Aorta (tissue), 5 donors: ENCODE data around the gene NSMCE1. TPM values are rescaled to one million over a fixed set of nuclear protein-coding genes. Genes with fewer than 3 reads are reported as not detected.
"Not testable (repeated sequence)": the region's sequence is repeated elsewhere in the genome, so short reads cannot be mapped to it uniquely, and the experiment has no call there.

Source experiments
- ATAC-seq: fragments of 200-7000 bp; cut with Tn5 transposase; one replicate; pipeline ENCODE4 v1.9.1; 2022; ENCODE audit warnings: moderate library complexity; ENCODE audit not compliant: low FRiP score
- DNase-seq, 2 donors: peaks; one replicate each; pipeline ENCODE4 v3.0.0-alpha.2; 2020
- H3K27ac ChIP-seq, 2 donors: one replicate each; pipeline ENCODE4 v1.5.1; 2013; ENCODE audit warnings: low read length in 2 of 2, mild to moderate bottlenecking in 2 of 2, moderate library complexity in 2 of 2, control low read depth in 1 of 2, inconsistent platforms in 1 of 2, low read depth in 1 of 2
- H3K27me3 ChIP-seq, 2 donors: one replicate each; pipeline ENCODE4 v1.6.1; 2013; ENCODE audit warnings: control low read depth in 1 of 2, low read length in 1 of 2, mild to moderate bottlenecking in 1 of 2, moderate library complexity in 1 of 2; ENCODE audit not compliant: insufficient read depth in 2 of 2, control insufficient read depth in 1 of 2
- H3K36me3 ChIP-seq, 2 donors: one replicate each; pipeline ENCODE4 v1.6.1; 2013; ENCODE audit warnings: control low read depth in 1 of 2, low read length in 1 of 2, mild to moderate bottlenecking in 1 of 2; ENCODE audit not compliant: insufficient read depth in 2 of 2, control insufficient read depth in 1 of 2
- H3K4me1 ChIP-seq, 2 donors: one replicate each; pipeline ENCODE4 v1.6.1; 2013; ENCODE audit warnings: low read length in 2 of 2, control low read depth in 1 of 2, mild to moderate bottlenecking in 1 of 2, moderate library complexity in 1 of 2; ENCODE audit not compliant: insufficient read depth in 2 of 2, control insufficient read depth in 1 of 2
- H3K4me3 ChIP-seq, 2 donors: one replicate each; pipeline ENCODE4 v1.5.1; 2013; ENCODE audit warnings: low read length in 2 of 2, control low read depth in 1 of 2, mild to moderate bottlenecking in 1 of 2
- H3K9me3 ChIP-seq: one replicate; pipeline ENCODE4 v1.6.1; 2013; ENCODE audit warnings: mild to moderate bottlenecking, low read length; ENCODE audit not compliant: control insufficient read depth
- WGBS, 2 donors: extraction: QIAGEN DNeasy Blood & Tissue Kit; methylation state at CpG; one replicate each; pipeline ENCODE4 v1.1.7; 2013; 5-methylcytosine and 5-hydroxymethylcytosine counted together
- intact Hi-C, 2 donors: fragments of 100-400 bp; cut with DNase I; formaldehyde crosslinking; loops; one replicate each; pipeline versions ENCODE4 v1.14.2 to v1.15.0; 2022
- polyA plus RNA-seq, 2 donors: library from polyadenylated mRNA; stranded (reverse); fragments of 200-250 nt; gene quantifications; one replicate each; pipeline ENCODE4 v1.2.3, GENCODE V29; 2013
- total RNA-seq, 2 donors: library from RNA; stranded (reverse); fragmentation: NEBNext Ultra II Directional; extraction: Animal tissue kit (Norgen Biotek cat#: 25700); gene quantifications; one replicate each; pipeline ENCODE4 v1.2.1, GENCODE V29; 2021
- donor health status: healthy with polysubstance abuse.
- donor health status: Bipolar disorder and iron deficiency.
- donor health status: DM: no; HTN: no; CAD: no.
- donor health status: DM: no; HTN: no; CAD: no.
- donor health status: DM: yes; HTN: yes; CAD: no.

Gene NSMCE1
- total and polyA plus RNA-seq, 4 donors = 34.6 to 74.2 (median 55.1) TPM

DNA sequence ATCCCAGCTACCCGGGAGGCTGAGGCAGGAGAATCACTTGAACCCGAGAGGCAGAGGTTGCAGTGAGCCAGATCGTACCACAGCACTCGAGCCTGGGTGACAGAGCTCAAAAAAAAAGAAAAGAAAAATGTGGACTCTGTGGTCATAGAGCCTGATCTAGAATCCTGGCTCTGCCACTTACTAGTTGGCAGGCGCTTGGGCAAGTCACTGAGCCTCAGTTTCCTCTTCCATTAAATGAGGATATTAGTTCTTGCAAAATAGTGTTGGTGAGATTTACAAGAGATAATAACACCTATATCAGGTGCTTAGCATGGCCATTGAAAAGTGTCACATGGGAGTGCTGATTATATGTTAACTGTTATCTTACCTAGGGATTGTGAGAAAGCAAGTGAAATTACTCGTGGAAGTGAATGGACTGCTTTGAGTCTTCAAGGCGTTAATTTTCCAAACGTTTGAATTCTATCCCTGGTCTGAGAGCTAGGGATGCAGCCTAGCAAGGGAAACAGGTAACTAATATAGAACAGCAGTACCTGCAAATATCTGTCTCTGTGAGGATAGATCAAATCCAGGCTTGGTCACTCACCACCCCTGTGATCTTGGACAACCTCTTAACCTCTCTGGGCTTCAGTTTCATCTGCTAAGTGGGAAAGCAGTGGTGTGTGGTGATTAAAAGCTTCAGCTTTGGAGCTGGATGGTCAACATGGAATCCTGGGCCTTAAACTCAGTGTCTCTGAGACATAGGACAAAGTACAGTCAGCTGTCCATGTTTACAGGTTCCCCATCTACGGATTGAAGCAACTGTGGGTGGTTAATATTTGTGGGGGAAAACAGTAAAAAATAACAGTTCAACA lies 953 bp upstream of the NSMCE1 start:
- intact Hi-C loops = no loop called here
- WGBS, 2 donors = 82 to 85% methylated on average over 9 of the region's 9 CpGs
- no peaks in the 10 kb centered on the region for H3K27me3 ChIP-seq
- H3K4me1 ChIP-seq = no peaks in the 10 kb centered on the region
- H3K4me3 ChIP-seq = no peak overlapping the region
- no peaks in the 10 kb centered on the region for H3K9me3 ChIP-seq
- no peak for DNase-seq
- no peaks in the 10 kb centered on the region for H3K36me3 ChIP-seq
- no peak overlapping the region for H3K27ac ChIP-seq
- ATAC-seq = no peak

GRCh38 chr16:27267037-27267677 lies 1.4 kb downstream of the NSMCE1 start:
- H3K27me3 ChIP-seq = no peaks in the 10 kb centered on the region
- no peaks in the 10 kb centered on the region for H3K9me3 ChIP-seq
- H3K4me3 ChIP-seq = no peak overlapping the region
- intact Hi-C loops = no loop called here
- no peaks in the 10 kb centered on the region for H3K36me3 ChIP-seq
- no peaks in the 10 kb centered on the region for H3K4me1 ChIP-seq
- WGBS, 2 donors = 82 to 91% methylated on average over 8 of the region's 8 CpGs
- no peak for ATAC-seq
- no peak for DNase-seq
- no peak overlapping the region for H3K27ac ChIP-seq

- Histone ChIP-seq H3K27me3 (no peaks in the 10 kb centered on the region), H3K4me1 (no peaks in the 10 kb centered on the region), H3K27ac (no peak overlapping the region), H3K4me3 (no peak overlapping the region), H3K36me3 (no peaks in the 10 kb centered on the region), H3K9me3 (no peaks in the 10 kb centered on the region)
- intact Hi-C loops = no loop called here
- 96 to 100% methylated on average over 1 of the region's 1 CpG for WGBS, 2 donors
- no peak for ATAC-seq
- DNase-seq = no peak
Measured at GRCh38 chr16:27265982-27266381, 2.6 kb downstream of the NSMCE1 start.

GRCh38 chr16:27264151-27264550 lies 4.4 kb downstream of the NSMCE1 start:
- Histone ChIP-seq H3K27ac (no peak overlapping the region), H3K4me3 (no peak overlapping the region), H3K9me3 (no peaks in the 10 kb centered on the region), H3K27me3 (no peaks in the 10 kb centered on the region), H3K4me1 (no peaks in the 10 kb centered on the region), H3K36me3 (no peaks in the 10 kb centered on the region)
- intact Hi-C loops = no loop called here
- no peak for DNase-seq
- WGBS, 2 donors = 69 to 71% methylated on average over 6 of the region's 6 CpGs
- no peak for ATAC-seq

DNA sequence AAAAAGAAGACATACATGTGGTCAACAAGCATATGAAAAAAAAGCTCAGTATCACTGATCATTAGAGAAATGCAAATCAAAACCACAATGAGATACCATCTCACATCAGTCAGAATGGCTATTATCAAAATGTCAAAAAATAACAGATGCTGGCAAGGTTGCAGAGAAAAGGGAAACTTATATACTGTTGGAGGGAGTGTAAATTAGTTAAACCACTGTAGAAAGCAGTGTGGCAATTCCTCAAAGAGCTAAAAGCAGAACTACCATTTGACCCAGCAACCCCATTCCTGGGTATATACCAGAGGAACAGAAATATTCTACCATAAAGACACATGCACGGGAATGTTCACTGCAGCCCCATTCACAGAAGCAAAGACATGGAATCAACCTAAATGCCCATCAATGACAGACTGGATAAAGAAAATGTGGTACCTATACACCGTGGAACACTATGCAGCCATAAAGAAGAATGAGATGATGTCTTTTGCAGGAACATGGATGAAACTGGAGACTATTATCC lies 5.6 kb downstream of the NSMCE1 start:
- H3K36me3 ChIP-seq, H3K27ac ChIP-seq, intact Hi-C loops, ATAC-seq, H3K9me3 ChIP-seq, H3K4me3 ChIP-seq, DNase-seq, H3K4me1 ChIP-seq, H3K27me3 ChIP-seq: not testable (repeated sequence)
- 96 to 97% methylated on average over 2 of the region's 2 CpGs for WGBS, 2 donors

DNA sequence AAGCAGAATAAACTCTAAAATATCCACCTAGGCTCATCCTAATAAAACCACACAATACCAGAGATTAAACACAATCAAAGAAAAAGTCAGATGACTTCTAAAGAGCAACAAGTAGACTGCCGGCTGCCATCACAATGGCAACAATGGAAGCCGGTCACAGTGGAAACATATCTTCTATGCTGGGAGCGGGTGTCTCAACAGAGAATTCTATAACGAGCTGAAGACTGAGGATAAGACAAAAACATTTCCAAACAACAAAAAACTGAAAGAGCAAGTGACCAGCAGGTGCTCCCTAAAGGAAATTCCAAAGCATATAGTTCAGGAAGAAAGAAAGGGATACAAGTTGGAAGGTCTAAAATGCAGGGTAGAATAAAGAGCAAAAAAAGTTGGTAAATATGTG lies 8.9 kb downstream of the NSMCE1 start:
- intact Hi-C loops = no loop called here
- Histone ChIP-seq H3K27me3 (no peaks in the 10 kb centered on the region), H3K9me3 (no peaks in the 10 kb centered on the region), H3K27ac (no peak overlapping the region), H3K36me3 (peaks cover 2 to 4% of the 10 kb centered on the region in 2 donors), H3K4me1 (no peaks in the 10 kb centered on the region), H3K4me3 (no peak overlapping the region)
- 87 to 92% methylated on average over 4 of the region's 4 CpGs for WGBS, 2 donors
- DNase-seq = no peak
- no peak for ATAC-seq

- Histone ChIP-seq H3K27me3 (no peaks in the 10 kb centered on the region), H3K4me3 (no peak overlapping the region), H3K9me3 (no peaks in the 10 kb centered on the region), H3K4me1 (no peaks in the 10 kb centered on the region), H3K27ac (no peak overlapping the region), H3K36me3 (peaks cover 2 to 4% of the 10 kb centered on the region in 2 donors)
- intact Hi-C loops = no loop called here
- ATAC-seq = no peak
- no peak for DNase-seq
- 75 to 79% methylated on average over 3 of the region's 3 CpGs for WGBS, 2 donors
Measured at GRCh38 chr16:27258241-27258734, 10.3 kb downstream of the NSMCE1 start.

GRCh38 chr16:27257271-27257670 lies 11.3 kb downstream of the NSMCE1 start:
- intact Hi-C loops = no loop called here
- Histone ChIP-seq H3K4me1 (no peaks in the 10 kb centered on the region), H3K36me3 (peaks cover 2 to 4% of the 10 kb centered on the region in 2 donors), H3K27me3 (no peaks in the 10 kb centered on the region), H3K27ac (no peak overlapping the region), H3K9me3 (no peaks in the 10 kb centered on the region), H3K4me3 (no peak overlapping the region)
- ATAC-seq (no peak), DNase-seq (no peak)
- 93 to 94% methylated on average over 14 of the region's 14 CpGs for WGBS, 2 donors
